GM12892 (cell line): ENCODE data around the gene PAX5.
A peak's percentile ranks its signal among the peaks of the same experiment; 100 is the strongest.

Experiments
- DNase-seq: peaks from one replicate; pipeline ENCODE4 v3.0.0; 2011; ENCODE audit not compliant: insufficient read length
- FAIRE-seq: peaks from 2 replicates; lab custom pipeline; 2011; peaks lifted over from hg19 to GRCh38; lab: Jason Lieb, UNC
- POLR2A ChIP-seq: IDR thresholded peaks from 2 replicates; pipeline ENCODE4 v1.6.1; 2011; ENCODE audit warnings: low read depth, low read length, control low read depth
- POLR2AphosphoS5 ChIP-seq: IDR thresholded peaks from 2 replicates; pipeline ENCODE4 v1.6.1; 2011; ENCODE audit warnings: low read depth, low read length, control low read depth
- TAF1 ChIP-seq: IDR thresholded peaks from 2 replicates; pipeline ENCODE4 v1.6.1; 2011; ENCODE audit warnings: low read depth, mild to moderate bottlenecking, control low read depth, low read length, borderline replicate concordance

Gene PAX5

DNA sequence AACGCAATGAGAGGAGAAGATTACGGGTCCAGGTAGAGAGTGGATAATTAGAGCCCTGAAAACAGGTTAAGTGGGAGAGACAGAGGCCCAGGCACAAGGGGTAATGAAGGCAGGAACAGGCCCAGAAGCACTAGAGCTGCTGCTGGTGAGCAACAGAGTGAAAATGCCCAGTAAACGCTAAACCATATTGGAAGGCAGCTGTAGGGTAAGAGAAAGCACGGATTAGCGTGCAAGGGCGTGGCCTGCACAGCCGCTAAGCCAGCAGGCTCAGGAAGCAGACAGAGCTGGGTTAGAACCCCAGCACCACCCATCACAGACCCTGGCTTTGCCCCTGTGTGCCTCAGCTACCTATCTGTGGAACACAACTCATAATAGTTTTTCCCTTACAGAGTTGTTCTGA is 93.2 kb downstream of the PAX5 start:
- FAIRE-seq = no peak
- TF ChIP-seq POLR2A (no peak), TAF1 (no peak), POLR2AphosphoS5 (no peak)
- no peak for DNase-seq

- DNase-seq (no peak), FAIRE-seq (no peak)
- TF ChIP-seq POLR2AphosphoS5 (no peak), TAF1 (no peak), POLR2A (no peak)
Measured at GRCh38 chr9:36940500-36940853, 93.6 kb downstream of the PAX5 start.

DNA sequence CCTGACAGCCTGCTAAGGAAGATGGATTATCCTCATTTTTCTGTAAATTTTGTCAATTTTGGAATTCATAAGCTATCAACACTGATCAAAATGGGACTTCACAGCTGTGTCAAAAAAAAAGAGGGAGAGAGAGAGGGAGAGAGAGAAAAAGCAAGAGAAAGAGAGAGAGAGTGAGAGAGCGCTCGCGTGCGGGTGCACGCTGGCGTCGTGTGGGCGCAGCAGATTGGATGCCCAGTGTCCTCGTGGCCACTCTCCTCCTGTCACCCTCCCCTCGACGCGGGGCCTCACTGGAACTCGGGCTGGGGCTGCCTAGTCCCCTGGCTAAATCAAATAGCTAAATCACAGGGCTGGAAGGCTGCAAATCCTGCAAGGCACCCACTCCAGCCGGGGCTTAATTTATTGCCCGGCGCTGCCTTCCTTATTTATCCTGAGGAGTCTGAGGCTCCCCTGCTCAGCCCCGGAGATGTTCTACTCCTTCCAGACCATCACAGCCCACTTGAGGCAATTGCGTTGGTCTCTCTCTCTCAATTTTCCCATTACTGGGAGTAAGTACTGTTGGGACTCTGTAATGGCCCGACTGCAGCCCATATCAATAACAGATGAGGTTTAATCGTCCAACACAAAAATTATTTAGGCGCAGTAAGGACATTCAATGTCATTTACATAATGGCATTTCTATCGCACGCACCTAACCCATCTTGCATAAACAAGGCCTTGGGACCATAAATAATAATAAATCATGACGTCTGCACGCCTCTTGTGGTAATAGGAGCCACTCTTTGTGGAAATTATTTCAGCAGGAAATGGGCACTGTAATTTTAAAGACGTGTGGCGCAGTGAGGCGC is 94.2 kb downstream of the PAX5 start:
- DNase-seq (no peak), FAIRE-seq (no peak)
- TF ChIP-seq TAF1 (no peak), POLR2AphosphoS5 (no peak), POLR2A (no peak)

- TF ChIP-seq POLR2A (no peak), POLR2AphosphoS5 (no peak), TAF1 (no peak)
- FAIRE-seq (peak; percentile 40), DNase-seq (no peak)
Measured at GRCh38 chr9:36939214-36939613, 94.9 kb downstream of the PAX5 start.

DNA sequence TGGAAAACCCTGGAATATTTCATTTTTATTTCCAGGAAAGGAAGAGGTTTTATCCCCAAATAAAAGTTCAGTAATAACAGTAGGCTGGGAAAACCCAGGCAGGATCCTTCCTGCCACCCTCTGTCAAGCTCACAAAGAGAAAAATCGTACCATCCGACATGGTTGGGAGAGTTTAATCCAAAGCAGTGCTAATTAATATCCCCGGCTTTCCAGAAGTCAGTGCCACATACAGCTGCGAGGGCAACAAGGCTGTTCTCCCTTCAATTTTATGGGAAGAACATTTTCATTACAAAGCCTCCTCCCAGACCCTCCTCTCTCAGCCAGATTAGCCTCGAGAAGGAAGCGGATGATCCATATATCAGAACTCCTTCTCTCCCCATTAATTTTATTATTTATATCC is 95.5 kb downstream of the PAX5 start:
- no peak for FAIRE-seq

DNA sequence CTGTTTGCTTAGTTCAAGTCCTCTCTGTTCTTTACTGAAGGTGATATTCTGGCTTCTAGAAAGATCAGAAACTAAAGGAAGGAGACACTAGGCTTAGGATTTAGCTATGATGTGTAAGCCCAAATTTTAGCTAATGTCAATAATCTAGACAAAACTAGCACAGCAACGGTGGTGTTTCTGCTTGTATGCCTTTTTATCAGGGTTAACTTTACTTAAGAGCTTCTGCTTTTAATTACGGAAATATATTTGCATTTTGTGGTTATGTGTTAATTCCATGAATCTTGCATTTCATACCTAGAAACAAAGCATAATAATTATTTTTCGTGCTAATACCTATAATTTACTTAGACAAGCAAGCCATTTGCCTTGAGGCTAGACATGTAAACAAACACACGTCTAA is 96.1 kb downstream of the PAX5 start:
- TF ChIP-seq TAF1 (no peak), POLR2AphosphoS5 (no peak), POLR2A (no peak)
- peak; percentile 72 for FAIRE-seq
- no peak for DNase-seq

More for the DNA sequence above, 95.5 kb downstream of the PAX5 start:
- no peak for TF ChIP-seq POLR2AphosphoS5
- no peak for TF ChIP-seq POLR2A
- TF ChIP-seq TAF1 = no peak
- no peak for DNase-seq

DNA sequence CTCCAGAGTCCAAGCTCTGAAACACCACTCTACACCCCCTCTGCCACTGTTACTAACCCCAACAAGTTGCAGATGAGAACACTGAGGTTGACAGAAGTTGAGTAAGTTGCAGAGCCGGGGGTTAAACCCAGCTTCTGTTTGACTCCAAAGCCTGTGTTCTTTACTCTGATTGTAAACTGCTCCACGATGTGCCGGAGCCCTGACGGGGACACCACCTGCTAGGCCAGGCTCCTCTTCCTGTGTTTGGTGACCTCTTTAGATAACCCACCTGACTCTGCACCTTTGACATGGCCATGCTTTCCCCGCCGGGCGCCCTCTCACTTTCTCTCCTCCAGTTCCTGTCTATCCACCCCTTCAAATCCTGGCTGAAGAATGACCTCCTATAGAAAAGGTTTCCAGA is 96.7 kb downstream of the PAX5 start:
- DNase-seq (no peak), FAIRE-seq (peak; percentile 51)
- TF ChIP-seq POLR2A (0 out of 2 replicates have a peak, but pooled peaks have one; percentile 11), POLR2AphosphoS5 (no peak)

DNA sequence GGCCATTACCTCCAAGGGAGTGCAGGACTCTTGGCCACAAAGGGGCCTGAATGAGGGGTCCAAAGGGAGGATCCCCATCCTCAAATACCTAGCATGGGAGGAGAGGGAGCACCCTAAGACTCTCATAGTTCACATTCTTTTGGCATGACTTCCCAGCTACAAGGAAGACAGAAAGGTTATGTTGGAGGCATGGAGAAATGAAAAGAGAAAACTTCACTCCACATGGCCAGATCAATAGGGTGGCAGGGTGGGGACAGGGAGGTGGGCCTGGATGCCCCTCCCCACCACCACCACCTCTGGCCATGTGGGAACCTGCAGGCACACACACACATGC is 97.6 kb downstream of the PAX5 start:
- TF ChIP-seq POLR2AphosphoS5 = no peak
- no peak for TF ChIP-seq POLR2A
- TF ChIP-seq TAF1 = no peak
- FAIRE-seq (peak; percentile 64), DNase-seq (no peak)

DNA sequence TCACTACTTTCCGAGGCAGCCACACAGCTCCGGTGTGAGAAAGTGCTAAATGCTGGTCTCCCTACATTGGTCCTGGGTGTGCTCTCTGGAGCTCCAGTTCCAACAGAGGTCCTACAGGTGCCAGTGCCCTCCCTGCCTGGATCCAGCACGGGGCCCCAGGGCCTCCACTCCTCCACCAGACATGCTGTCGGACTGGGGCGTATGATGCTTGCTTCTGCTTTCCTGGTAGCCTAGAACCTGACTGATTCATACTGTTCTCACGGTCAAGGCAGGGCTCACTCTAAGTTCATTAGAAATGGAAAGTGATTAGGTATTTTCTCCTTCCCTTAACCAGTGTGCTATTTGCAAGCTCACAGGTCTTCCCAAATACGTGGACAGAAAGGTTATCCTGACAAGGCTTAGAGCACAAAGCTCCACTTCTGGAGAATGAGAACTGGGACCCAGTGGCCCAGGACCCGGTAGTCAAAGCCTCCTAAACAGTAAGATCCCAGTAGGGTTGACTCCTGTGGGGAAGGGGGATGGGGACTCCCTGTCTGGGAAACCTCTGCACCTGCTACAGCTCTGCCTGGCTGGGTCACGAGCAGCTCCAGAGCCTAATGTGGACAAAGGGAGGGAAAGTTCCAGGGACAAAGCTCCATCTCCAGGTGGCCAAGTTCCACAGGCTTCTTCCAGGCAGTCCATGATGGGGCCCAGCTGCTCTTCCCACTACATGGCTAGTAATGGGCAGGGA is 98.1 kb downstream of the PAX5 start:
- peak; percentile 87 for FAIRE-seq

DNA sequence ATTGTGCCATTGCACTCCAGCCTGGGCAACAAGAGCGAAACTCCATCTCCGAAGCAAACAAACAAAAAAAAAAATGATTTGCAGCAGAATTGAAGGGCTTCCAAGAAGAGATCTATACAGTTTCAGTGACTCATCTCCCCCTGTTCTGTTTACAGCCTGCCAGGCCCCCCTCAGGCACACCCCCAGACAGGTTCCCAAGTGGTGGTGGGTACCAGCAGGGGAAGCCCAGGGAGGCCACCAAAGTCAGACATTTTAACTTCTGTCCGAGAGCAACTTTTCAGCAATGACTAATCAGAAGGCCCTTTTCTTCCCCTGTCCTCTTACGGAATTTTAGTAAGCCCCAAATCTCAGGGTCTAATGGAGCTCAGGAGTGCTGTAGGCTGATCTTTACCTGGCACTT is 98.7 kb downstream of the PAX5 start:
- FAIRE-seq (peak; percentile 38), DNase-seq (no peak)
- no peak for TF ChIP-seq POLR2A

More for the DNA sequence above, 98.1 kb downstream of the PAX5 start:
- TF ChIP-seq POLR2A (no peak), TAF1 (no peak), POLR2AphosphoS5 (no peak)
- DNase-seq = no peak

DNA sequence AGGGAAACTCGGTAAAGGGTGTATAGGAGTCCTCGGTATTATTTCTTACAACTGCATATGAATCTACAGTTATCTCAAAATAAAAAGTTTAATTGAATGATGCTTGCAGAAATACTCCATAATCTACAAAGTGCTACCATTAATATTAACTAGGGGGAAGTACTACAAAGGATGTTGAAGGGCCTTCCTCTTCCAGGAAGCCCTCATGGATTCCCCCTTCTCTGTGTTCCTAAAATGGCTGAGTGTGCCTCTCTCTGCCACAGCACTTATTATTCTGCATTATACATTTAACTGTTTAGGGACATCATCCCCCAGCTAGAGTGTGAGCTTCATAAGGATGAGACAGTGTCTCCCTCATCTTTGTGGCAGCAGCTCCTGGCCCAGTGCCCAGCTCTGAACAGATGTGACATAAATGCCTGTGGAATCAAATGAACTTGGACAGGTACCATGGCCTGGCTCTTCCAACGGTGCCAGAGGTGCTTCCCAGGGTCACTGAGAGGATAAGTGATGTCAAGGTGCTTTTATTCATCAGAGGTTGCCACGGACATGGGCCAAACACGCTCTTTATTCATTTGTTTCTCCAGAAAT is 99.5 kb downstream of the PAX5 start:
- FAIRE-seq (no peak), DNase-seq (no peak)

GRCh38 chr9:36933676-36934215 is 100.3 kb downstream of the PAX5 start:
- TF ChIP-seq TAF1 (no peak), POLR2AphosphoS5 (no peak), POLR2A (no peak)
- DNase-seq (no peak), FAIRE-seq (no peak)

More for the DNA sequence above, 99.5 kb downstream of the PAX5 start:
- no peak for TF ChIP-seq TAF1
- no peak for TF ChIP-seq POLR2A
- no peak for TF ChIP-seq POLR2AphosphoS5
